ENCODE measurements around the gene NAPA. TPM values are rescaled to one million over a fixed set of nuclear protein-coding genes. Genes with fewer than 3 reads are reported as not detected.

The NAPA gene
- total and polyA plus RNA-seq, 10 of the 15 experiments (the other 5 are each of a cell fraction or from before 2014, with no cell fraction given): 8.2 to 193 (median 102) TPM

- CTCF ChIA-PET: interaction anchor here (1.3 kb wide), 1 partner anchor 18 kb away, joined by 5 read pairs; no protein-coding TSS in a partner anchor
- H3K79me2 ChIP-seq (ENCODE audit: control insufficient read depth, insufficient read depth, low read length): no peaks in the 10 kb centered on the region
- H3K9me3 ChIP-seq (replicated peaks; ENCODE audit: control insufficient read depth, insufficient read depth, low read length): no peaks in the 10 kb centered on the region
- RAD21 ChIA-PET (ENCODE audit: unreplicated experiment): interaction anchor here (0.7 kb wide), 1 partner anchor 9 kb away, joined by 3 read pairs; no protein-coding TSS in a partner anchor
- no peak overlapping the region for H3K4me3 ChIP-seq
- DNase-seq (ENCODE audit: low read depth, low spot score) (no peak), FAIRE-seq (no peak), ATAC-seq (no peak)
- H3K9ac ChIP-seq (ENCODE audit: control insufficient read depth, insufficient read depth, low read length): no peak overlapping the region
- SMC1A ChIA-PET (ENCODE audit: uncharacterized antibody, unreplicated experiment): no interaction called here
- no TSS peak for BruUV-seq (replicated peaks)
- no peak for TF ChIP-seq EED (IDR thresholded peaks at IDR 0.05; ENCODE audit: low read depth)
- no peak for TF ChIP-seq BACH1 (IDR thresholded peaks at IDR 0.05; ENCODE audit: borderline replicate concordance)
- TF ChIP-seq, protein P1, sequence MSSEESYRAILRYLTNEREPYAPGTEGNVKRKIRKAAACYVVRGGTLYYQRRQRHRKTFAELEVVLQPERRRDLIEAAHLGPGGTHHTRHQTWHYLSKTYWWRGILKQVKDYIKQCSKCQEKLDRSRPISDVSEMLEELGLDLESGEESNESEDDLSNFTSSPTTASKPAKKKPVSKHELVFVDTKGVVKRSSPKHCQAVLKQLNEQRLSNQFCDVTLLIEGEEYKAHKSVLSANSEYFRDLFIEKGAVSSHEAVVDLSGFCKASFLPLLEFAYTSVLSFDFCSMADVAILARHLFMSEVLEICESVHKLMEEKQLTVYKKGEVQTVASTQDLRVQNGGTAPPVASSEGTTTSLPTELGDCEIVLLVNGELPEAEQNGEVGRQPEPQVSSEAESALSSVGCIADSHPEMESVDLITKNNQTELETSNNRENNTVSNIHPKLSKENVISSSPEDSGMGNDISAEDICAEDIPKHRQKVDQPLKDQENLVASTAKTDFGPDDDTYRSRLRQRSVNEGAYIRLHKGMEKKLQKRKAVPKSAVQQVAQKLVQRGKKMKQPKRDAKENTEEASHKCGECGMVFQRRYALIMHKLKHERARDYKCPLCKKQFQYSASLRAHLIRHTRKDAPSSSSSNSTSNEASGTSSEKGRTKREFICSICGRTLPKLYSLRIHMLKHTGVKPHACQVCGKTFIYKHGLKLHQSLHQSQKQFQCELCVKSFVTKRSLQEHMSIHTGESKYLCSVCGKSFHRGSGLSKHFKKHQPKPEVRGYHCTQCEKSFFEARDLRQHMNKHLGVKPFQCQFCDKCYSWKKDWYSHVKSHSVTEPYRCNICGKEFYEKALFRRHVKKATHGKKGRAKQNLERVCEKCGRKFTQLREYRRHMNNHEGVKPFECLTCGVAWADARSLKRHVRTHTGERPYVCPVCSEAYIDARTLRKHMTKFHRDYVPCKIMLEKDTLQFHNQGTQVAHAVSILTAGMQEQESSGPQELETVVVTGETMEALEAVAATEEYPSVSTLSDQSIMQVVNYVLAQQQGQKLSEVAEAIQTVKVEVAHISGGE (CRISPR knock-in tag; IDR thresholded peaks at IDR 0.05): no peak
- no peak for TF ChIP-seq STAT3 (IDR thresholded peaks at IDR 0.05; ENCODE audit: low read depth, low read length)
- TF ChIP-seq NBN (IDR thresholded peaks at IDR 0.05): no peak
- TF ChIP-seq POLR2A (IDR thresholded peaks at IDR 0.05; ENCODE audit: low read depth, low read length): no peak
- no peak for TF ChIP-seq EGR1 (IDR thresholded peaks at IDR 0.05; ENCODE audit: borderline replicate concordance in 1 of 2, low read depth in 2 of 2, low read length in 2 of 2)
- TF ChIP-seq ZNF207 (IDR thresholded peaks at IDR 0.05; ENCODE audit: borderline replicate concordance): no peak
- H3K4me2 ChIP-seq (ENCODE audit: control insufficient read depth, insufficient read depth): no peak overlapping the region
- 0% methylated on average over 1 of the region's 1 CpG for WGBS (ENCODE audit: insufficient coverage, insufficient replicate concordance, low lambda C conversion rate, missing lambda C conversion rate)
- H2AFZ ChIP-seq (ENCODE audit: control insufficient read depth, low read depth, low read length): no peak overlapping the region
- in situ Hi-C loops (cut with MboI) (no loop called here), intact Hi-C loops (cut with micrococcal nuclease; ENCODE audit: unreplicated experiment) (no loop called here)
- no peaks in the 10 kb centered on the region for H3K4me1 ChIP-seq (ENCODE audit: control insufficient read depth, insufficient read depth, low read length)
- POLR2A ChIA-PET: interaction anchor here (2.7 kb wide), 1 partner anchor 16 kb away, joined by 7 read pairs; no protein-coding TSS in a partner anchor
- H4K20me1 ChIP-seq (ENCODE audit: control insufficient read depth, insufficient read depth): no peaks in the 10 kb centered on the region
- H3K27ac ChIP-seq (ENCODE audit: control insufficient read depth, insufficient read depth): no peak overlapping the region
- H3K36me3 ChIP-seq (ENCODE audit: control insufficient read depth in 2 of 2, insufficient read depth in 2 of 2, low read length in 1 of 2): no peaks in the 10 kb centered on the region
- H3K27me3 ChIP-seq (replicated peaks in 1 of 2; ENCODE audit: control insufficient read depth in 2 of 2, insufficient read depth in 2 of 2, low read length in 1 of 2): no peaks in the 10 kb centered on the region
Measured at GRCh38 chr19:47534628-47535027, 19.8 kb upstream of the NAPA start.

All from GM12878 (cell line).